Psoas muscle (tissue), 8 donors: Measurements from ENCODE around the gene KLF16. TPM values are rescaled to one million over a fixed set of nuclear protein-coding genes. Genes with fewer than 3 reads are reported as not detected.

Experiments used
- ATAC-seq, 4 donors: fragments of 200-7000 bp; cut with Tn5 transposase; one replicate each; pipeline ENCODE4 v1.9.1; 2020; ENCODE audit warnings: moderate library complexity in 3 of 4, mild to moderate bottlenecking in 2 of 4
- DNase-seq, 2 donors: peaks; one replicate each; pipeline ENCODE4 v3.0.0-alpha.2; 2020
- H3K27ac ChIP-seq: fragments of 200-600 bp; one replicate; pipeline ENCODE4 v1.8.0; 2022
- H3K27me3 ChIP-seq, 3 donors: fragments of 200-600 bp in 1 of 3; one replicate each; pipeline versions ENCODE4 v1.6.1 to v1.8.0; 2013 to 2022; ENCODE audit warnings: low read length in 2 of 3, mild to moderate bottlenecking in 2 of 3, moderate library complexity in 1 of 3; ENCODE audit not compliant: insufficient read depth in 3 of 3
- H3K36me3 ChIP-seq, 2 donors: fragments of 200-600 bp in 1 of 2; one replicate each; pipeline versions ENCODE4 v1.6.1 to v1.8.0; 2013 to 2022; ENCODE audit warnings: low read depth in 1 of 2, mild to moderate bottlenecking in 1 of 2, moderate library complexity in 1 of 2; ENCODE audit not compliant: insufficient read depth in 1 of 2
- H3K4me1 ChIP-seq: fragments of 200-600 bp; one replicate; pipeline ENCODE4 v1.8.0; 2022
- H3K4me3 ChIP-seq: fragments of 200-600 bp; one replicate; pipeline ENCODE4 v1.8.0; 2022; ENCODE audit warnings: mild to moderate bottlenecking
- H3K9me3 ChIP-seq: fragments of 200-600 bp; one replicate; pipeline ENCODE4 v1.8.0; 2022
- CTCF ChIP-seq: fragments of 200-600 bp; IDR thresholded peaks from one replicate; pipeline ENCODE4 v1.8.0; 2022; ENCODE audit warnings: antibody characterized with exemption
- WGBS, 3 donors: extraction: QIAGEN DNeasy Blood & Tissue Kit; methylation state at CpG; one replicate each; pipeline versions ENCODE4 v1.1.6 to v1.1.7; 2013; 5-methylcytosine and 5-hydroxymethylcytosine counted together
- intact Hi-C, 2 donors: fragments of 100-400 bp; cut with DNase I; formaldehyde crosslinking; loops; one replicate each; pipeline versions ENCODE4 v1.11.0 to v1.14.2; 2022
- polyA plus RNA-seq, 3 donors: library from polyadenylated mRNA; stranded (reverse); fragments of 200-250 nt; gene quantifications; one replicate each; pipeline ENCODE4 v1.2.3, GENCODE V29; 2013
- total RNA-seq, 4 donors: library from RNA; stranded (reverse); fragmentation: NEBNext Ultra II Directional in 2 of 4; extraction: Animal tissue kit (Norgen Biotek cat#: 25700) in 2 of 4; gene quantifications; one replicate each; pipeline versions ENCODE4 v1.2.1 to v1.2.4, GENCODE V29; 2021 to 2023
- donor health status: healthy with polysubstance abuse.
- donor health status: DM: no; HTN: no; CAD: no; lungs with moderate emphysema.
- donor health status: Bipolar disorder and iron deficiency.
- donor health status: healthy.
- donor health status: DM: yes; HTN: yes; CAD: no.
- donor health status: DM: no; HTN: no; CAD: no.
- donor health status: DM: no; HTN: no; CAD: no.
- donor health status: DM: yes; HTN: yes; CAD: no.

KLF16 gene
- total and polyA plus RNA-seq, 7 donors = 2.2 to 13.0 (median 3.3) TPM

GRCh38 chr19:1859331-1859781 lies 4.0 kb downstream of the KLF16 start:
- WGBS, 3 donors = 65 to 71% (median 67%) methylated on average over 18 of the region's 18 CpGs
- Histone ChIP-seq H3K9me3 (no peaks in the 10 kb centered on the region), H3K27ac (no peak overlapping the region), H3K4me3 (no peak overlapping the region), H3K4me1 (peaks cover 34% of the 10 kb centered on the region), H3K27me3 (peaks cover 0 to 4% (median 0%) of the 10 kb centered on the region in 3 donors), H3K36me3 (no peaks in the 10 kb centered on the region)
- intact Hi-C loops = no loop called here
- ATAC-seq (no peak), DNase-seq (no peak)
- TF ChIP-seq CTCF = no peak

- H3K4me3 ChIP-seq = no peak overlapping the region
- H3K9me3 ChIP-seq = no peaks in the 10 kb centered on the region
- no peak for ATAC-seq
- no peak overlapping the region for H3K27ac ChIP-seq
- peaks cover 34% of the 10 kb centered on the region for H3K4me1 ChIP-seq
- H3K27me3 ChIP-seq = peaks cover 0 to 4% (median 0%) of the 10 kb centered on the region in 3 donors
- intact Hi-C loops = no loop called here
- H3K36me3 ChIP-seq = no peaks in the 10 kb centered on the region
- no peak for TF ChIP-seq CTCF
- no peak for DNase-seq
- WGBS, 3 donors = 77 to 88% (median 81%) methylated on average over 8 to 10 of the region's 10 CpGs
Measured at GRCh38 chr19:1858412-1859081, 4.8 kb downstream of the KLF16 start.

- Histone ChIP-seq H3K4me3 (peak overlapping the region; percentile 61), H3K27ac (peak overlapping the region; percentile 46), H3K36me3 (no peaks in the 10 kb centered on the region), H3K9me3 (no peaks in the 10 kb centered on the region), H3K27me3 (peaks cover 0 to 5% (median 0%) of the 10 kb centered on the region in 3 donors), H3K4me1 (peaks cover 38% of the 10 kb centered on the region)
- DNase-seq (no peak), ATAC-seq (no peak)
- intact Hi-C loops = no loop called here
- WGBS, 3 donors = 61 to 63% (median 61%) methylated on average over 16 of the region's 16 CpGs
- TF ChIP-seq CTCF = no peak
Measured at GRCh38 chr19:1857648-1858326, 5.6 kb downstream of the KLF16 start.

GRCh38 chr19:1856698-1857603 lies 6.4 kb downstream of the KLF16 start:
- Histone ChIP-seq H3K9me3 (no peaks in the 10 kb centered on the region), H3K4me3 (peak overlapping the region; percentile 61), H3K27ac (peak overlapping the region; percentile 71), H3K36me3 (no peaks in the 10 kb centered on the region), H3K4me1 (peaks cover 33% of the 10 kb centered on the region), H3K27me3 (peaks cover 0 to 13% (median 0%) of the 10 kb centered on the region in 3 donors)
- ATAC-seq = peak; percentile 27 to 47 (median 39)
- TF ChIP-seq CTCF = no peak
- intact Hi-C loops = no loop called here
- peak; percentile 86 to 88 for DNase-seq
- 4 to 5% (median 4%) methylated on average over 44 to 72 of the region's 73 CpGs for WGBS, 3 donors
